ENCODE results near the gene MAN1C1. TPM values are rescaled to one million over a fixed set of nuclear protein-coding genes. Genes with fewer than 3 reads are reported as not detected.
A peak's percentile ranks its signal among the peaks of the same experiment; 100 is the strongest.
"Not testable (repeated sequence)": the region's sequence is repeated elsewhere in the genome, so short reads cannot be mapped to it uniquely, and the experiment has no call there.

MAN1C1 gene
- total and polyA plus RNA-seq, 7 donors, result 1.8 to 6.7 (median 2.0) TPM

DNA sequence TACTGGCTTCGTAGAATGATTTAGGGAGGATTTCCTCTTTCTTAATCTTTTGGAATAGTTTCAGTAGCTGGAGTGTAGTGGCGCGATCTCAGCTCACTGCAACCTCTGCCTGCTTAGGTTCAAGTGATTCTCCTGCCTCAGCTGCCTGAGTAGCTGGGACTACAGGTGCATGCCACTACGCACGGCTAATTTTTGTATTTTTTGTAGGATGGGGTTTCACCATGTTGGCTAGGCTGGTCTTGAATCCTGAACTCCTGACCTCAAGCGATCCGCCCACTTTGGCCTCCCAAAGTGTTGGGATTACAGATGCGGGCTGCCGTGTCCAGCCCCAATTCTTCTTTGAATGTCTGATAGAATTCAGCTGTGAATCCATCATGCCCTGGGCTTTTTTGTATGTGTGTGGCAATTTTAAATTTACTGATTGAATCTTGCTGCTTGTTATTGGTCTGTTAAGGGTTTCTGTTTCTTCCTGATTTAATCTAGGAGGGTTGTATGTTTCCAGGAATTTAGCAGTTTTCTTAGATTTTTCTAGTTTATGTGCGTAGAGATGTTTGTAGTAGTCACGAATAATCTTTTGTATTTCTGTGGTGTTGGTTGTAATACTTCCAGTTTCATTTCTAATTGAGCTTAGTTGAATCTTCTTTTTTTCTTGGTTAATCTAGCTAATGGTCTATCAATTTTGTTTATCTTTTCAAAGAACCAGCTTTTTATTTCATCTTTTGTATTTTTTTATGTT lies 15.3 kb downstream of the MAN1C1 start:
- intact Hi-C loops (cut with DNase I), result no loop called here
- no peak overlapping the region for H3K27ac ChIP-seq
- H3K4me1 ChIP-seq, result no peaks in the 10 kb centered on the region
- 29 to 52% (median 41%) methylated on average over 11 of the region's 11 CpGs for WGBS, 3 donors
- no peaks in the 10 kb centered on the region for H3K27me3 ChIP-seq (ENCODE audit: insufficient read depth in 3 of 3, low read length in 2 of 3)
- peak overlapping the region; percentile 41 for H3K4me3 ChIP-seq
- DNase-seq, result peak in 1 of 2 donors; percentile 34
- ATAC-seq, result peak in 2 of 4 donors; percentile 17 to 61
- TF ChIP-seq, protein P1, sequence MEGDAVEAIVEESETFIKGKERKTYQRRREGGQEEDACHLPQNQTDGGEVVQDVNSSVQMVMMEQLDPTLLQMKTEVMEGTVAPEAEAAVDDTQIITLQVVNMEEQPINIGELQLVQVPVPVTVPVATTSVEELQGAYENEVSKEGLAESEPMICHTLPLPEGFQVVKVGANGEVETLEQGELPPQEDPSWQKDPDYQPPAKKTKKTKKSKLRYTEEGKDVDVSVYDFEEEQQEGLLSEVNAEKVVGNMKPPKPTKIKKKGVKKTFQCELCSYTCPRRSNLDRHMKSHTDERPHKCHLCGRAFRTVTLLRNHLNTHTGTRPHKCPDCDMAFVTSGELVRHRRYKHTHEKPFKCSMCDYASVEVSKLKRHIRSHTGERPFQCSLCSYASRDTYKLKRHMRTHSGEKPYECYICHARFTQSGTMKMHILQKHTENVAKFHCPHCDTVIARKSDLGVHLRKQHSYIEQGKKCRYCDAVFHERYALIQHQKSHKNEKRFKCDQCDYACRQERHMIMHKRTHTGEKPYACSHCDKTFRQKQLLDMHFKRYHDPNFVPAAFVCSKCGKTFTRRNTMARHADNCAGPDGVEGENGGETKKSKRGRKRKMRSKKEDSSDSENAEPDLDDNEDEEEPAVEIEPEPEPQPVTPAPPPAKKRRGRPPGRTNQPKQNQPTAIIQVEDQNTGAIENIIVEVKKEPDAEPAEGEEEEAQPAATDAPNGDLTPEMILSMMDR (IDR thresholded peaks at IDR 0.05), result no peak
- H3K36me3 ChIP-seq (ENCODE audit: insufficient read depth in 1 of 2, low read depth in 1 of 2), result no peaks in the 10 kb centered on the region
- H3K9me3 ChIP-seq, result no peaks in the 10 kb centered on the region

DNA sequence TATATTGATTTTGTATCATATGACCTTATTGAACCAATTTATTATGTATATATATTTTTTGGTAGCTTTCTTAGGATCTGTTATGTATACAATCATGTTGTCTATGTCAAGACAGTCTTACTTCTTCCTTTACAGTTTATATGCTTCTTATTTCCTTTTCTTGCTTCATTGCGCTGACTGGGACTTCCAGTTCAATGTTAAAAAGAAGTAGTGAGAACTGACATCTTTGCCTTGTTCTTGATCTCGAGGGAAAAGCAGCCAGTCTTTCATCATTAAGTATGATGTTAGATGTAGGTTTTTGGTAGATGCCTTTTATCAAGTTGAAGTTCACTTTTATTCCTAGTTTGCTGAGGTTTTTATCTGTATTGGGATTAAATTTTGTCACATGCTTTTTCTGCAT lies 17.5 kb downstream of the MAN1C1 start:
- ATAC-seq, result no peak
- TF ChIP-seq, protein P1 (IDR thresholded peaks at IDR 0.05), result no peak
- H3K4me1 ChIP-seq, result no peaks in the 10 kb centered on the region
- H3K9me3 ChIP-seq, result no peaks in the 10 kb centered on the region
- H3K4me3 ChIP-seq, result no peak overlapping the region
- no peaks in the 10 kb centered on the region for H3K27me3 ChIP-seq (ENCODE audit: insufficient read depth in 3 of 3, low read length in 2 of 3)
- no peaks in the 10 kb centered on the region for H3K36me3 ChIP-seq (ENCODE audit: insufficient read depth in 1 of 2, low read depth in 1 of 2)
- no peak overlapping the region for H3K27ac ChIP-seq
- no peak for DNase-seq
- intact Hi-C loops (cut with DNase I), result no loop called here
- 94 to 97% (median 96%) methylated on average over 2 of the region's 2 CpGs for WGBS, 3 donors

DNA sequence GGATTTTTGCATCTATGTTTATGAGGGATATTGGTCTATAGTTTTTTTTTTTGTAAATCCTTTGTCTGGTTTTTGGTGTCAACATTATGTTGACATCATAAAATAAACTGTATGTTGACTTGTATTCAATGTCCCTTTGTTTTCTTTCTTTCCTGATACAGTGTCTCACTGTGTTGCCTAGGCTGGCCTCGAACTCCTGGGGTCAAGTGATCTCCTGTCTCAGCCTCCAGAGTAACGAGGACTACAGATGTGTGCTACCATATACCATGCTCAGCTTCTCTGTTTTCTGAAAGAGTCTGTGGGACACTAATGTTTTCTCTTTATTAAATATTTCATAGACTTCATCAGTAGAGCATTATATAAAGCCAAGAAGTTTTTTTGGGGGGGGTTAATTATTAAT lies 18.3 kb downstream of the MAN1C1 start:
- H3K4me3 ChIP-seq, result no peak overlapping the region
- H3K27ac ChIP-seq, result no peak overlapping the region
- H3K4me1 ChIP-seq, result no peaks in the 10 kb centered on the region
- DNase-seq (no peak), ATAC-seq (no peak)
- intact Hi-C loops (cut with DNase I), result no loop called here
- 97 to 100% (median 97%) methylated on average over 2 of the region's 2 CpGs for WGBS, 3 donors
- no peaks in the 10 kb centered on the region for H3K9me3 ChIP-seq
- TF ChIP-seq, protein P1 (IDR thresholded peaks at IDR 0.05), result no peak
- H3K27me3 ChIP-seq (ENCODE audit: insufficient read depth in 3 of 3, low read length in 2 of 3), result no peaks in the 10 kb centered on the region
- H3K36me3 ChIP-seq (ENCODE audit: insufficient read depth in 1 of 2, low read depth in 1 of 2), result no peaks in the 10 kb centered on the region

DNA sequence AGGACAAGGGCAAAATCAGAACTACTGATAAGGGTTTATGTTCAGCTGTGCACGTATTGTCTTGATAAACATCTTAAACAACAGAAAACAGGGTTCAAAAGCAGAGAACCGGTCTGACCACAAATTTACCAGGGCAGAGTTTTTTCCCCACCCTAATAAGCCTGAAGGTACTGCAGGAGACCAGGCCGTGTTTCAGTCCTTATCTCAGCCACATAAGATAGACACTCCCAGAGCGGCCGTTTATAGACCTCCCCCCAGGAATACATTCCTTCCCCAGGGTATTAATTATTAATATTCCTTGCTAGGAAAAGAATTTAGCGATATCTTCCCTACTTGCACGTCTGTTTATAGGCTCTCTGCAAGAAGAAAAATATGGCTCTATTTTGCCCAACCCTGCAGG lies 19.6 kb downstream of the MAN1C1 start:
- H3K9me3 ChIP-seq; H3K27me3 ChIP-seq (ENCODE audit: insufficient read depth in 3 of 3, low read length in 2 of 3); H3K4me1 ChIP-seq; H3K27ac ChIP-seq; H3K36me3 ChIP-seq (ENCODE audit: insufficient read depth in 1 of 2, low read depth in 1 of 2); DNase-seq; intact Hi-C loops (cut with DNase I); H3K4me3 ChIP-seq; ATAC-seq: not testable (repeated sequence)
- WGBS, 3 donors, result 94 to 98% (median 95%) methylated on average over 7 of the region's 7 CpGs

DNA sequence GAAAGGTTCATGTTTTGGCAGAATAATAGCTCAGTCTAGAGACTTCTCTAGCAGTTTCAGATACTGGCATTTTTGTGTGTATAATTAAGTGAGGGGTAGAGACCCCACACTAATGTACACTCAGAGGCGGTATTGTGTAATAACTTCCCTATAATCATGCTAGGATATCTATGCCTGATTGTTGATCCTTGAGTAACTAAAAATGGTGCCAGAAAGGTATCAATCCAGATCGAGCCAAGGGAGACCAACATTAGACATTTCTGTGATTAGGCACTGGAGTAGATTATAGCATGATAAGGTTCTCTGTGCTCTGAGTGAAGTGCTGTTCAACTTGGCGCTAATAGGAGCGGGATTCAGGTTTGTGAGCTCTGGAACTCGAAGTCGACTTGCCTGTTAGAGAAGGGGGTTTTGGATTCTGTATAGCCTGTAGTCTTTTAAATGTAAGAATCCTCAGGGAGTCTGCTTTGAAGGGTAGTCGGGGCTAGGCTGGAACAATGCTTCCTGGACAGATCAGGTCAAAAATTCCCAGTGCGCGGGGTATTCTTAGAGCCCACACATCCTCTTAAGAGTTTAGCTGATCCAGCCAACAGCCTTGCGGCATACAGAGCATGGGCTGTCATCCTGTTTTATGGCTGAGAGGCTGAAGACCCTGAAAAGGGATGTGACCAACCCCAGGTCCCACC lies 24.2 kb downstream of the MAN1C1 start:
- no peak for DNase-seq
- H3K27ac ChIP-seq, result no peak overlapping the region

More for the DNA sequence above, 24.2 kb downstream of the MAN1C1 start:
- Histone ChIP-seq H3K9me3 (no peaks in the 10 kb centered on the region), H3K27me3 (ENCODE audit: insufficient read depth in 3 of 3, low read length in 2 of 3) (no peaks in the 10 kb centered on the region), H3K4me1 (no peaks in the 10 kb centered on the region), H3K4me3 (no peak overlapping the region), H3K36me3 (ENCODE audit: insufficient read depth in 1 of 2, low read depth in 1 of 2) (no peaks in the 10 kb centered on the region)
- intact Hi-C loops (cut with DNase I), result no loop called here
- TF ChIP-seq, protein P1 (IDR thresholded peaks at IDR 0.05), result no peak
- WGBS, 3 donors, result 66 to 73% (median 71%) methylated on average over 10 of the region's 10 CpGs
- ATAC-seq, result no peak

Measured in psoas muscle (tissue), 8 donors.